Stomach (tissue), 4 donors: ENCODE measurements around the gene SEC14L2.

Experiments used
- CTCF ChIP-seq, 7 experiments: fragments of 450-650 bp in 4 of 7; fragments of 200-600 bp in 3 of 7; sonication (generic) in 3 of 7; IDR thresholded peaks; one replicate each; pipeline ENCODE4 v1.5.1; 2016 to 2019; ENCODE audit warnings: antibody characterized with exemption in 7 of 7, control low read depth in 2 of 7, mild to moderate bottlenecking in 1 of 7
- POLR2A ChIP-seq, 4 donors: fragments of 450-650 bp; IDR thresholded peaks; one replicate each; pipeline ENCODE4 v1.6.1; 2016; ENCODE audit warnings: antibody characterized with exemption in 4 of 4, control low read depth in 2 of 4, mild to moderate bottlenecking in 1 of 4, moderate library complexity in 1 of 4

- TF ChIP-seq CTCF (IDR thresholded peaks at IDR 0.05) (no peak), POLR2A (IDR thresholded peaks at IDR 0.05) (no peak)
Observed at GRCh38 chr22:30347255-30347892, 49.4 kb upstream of the SEC14L2 start.
